ENCODE data around the gene CCR7.

CCR7 gene

DNA sequence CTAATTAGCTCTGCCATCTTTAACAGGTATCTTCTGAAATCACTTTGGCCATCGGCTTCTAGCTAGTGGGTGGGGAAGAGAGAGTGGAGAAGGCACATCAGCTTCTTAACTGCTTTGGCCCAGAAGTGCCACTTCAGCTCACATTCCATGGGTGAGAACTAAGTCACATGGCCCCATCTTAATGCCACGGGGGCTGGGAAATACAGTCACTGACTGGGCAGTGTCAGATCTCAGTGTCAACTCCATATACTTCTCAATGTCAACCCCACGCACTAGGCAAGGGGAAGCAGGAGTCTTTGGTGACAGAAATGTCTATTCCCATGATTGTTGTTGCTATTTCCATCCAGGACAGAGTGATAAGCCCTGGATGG, 29.4 kb downstream of the CCR7 start:
- no peak for DNase-seq (ENCODE audit: low read depth)

GRCh38 chr17:40535438-40535837, 29.8 kb downstream of the CCR7 start:
- no peak for DNase-seq (ENCODE audit: low read depth)

GRCh38 chr17:40534371-40535189, 30.7 kb downstream of the CCR7 start:
- DNase-seq (ENCODE audit: low read depth) = no peak

DNA sequence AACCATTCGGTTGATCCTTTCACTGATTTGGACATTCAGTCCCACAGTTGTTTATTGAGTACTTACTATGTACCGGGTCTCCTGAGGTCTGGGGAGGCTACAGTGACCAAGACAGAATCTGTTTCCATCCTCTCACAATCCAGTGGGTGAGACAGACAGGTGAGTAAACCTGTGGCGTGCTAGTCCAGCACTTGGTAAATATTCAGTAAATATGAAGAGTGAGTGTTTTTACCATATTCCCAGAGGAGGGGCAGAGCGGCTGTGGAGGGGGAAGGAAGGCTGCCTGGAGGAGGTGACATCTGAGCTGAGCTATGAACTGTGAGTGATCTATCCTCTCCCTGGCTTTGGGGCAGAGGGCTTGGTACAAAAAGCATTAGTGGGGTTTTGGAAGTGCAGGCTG, 31.4 kb downstream of the CCR7 start:
- no peak for DNase-seq (ENCODE audit: low read depth)

- no peak for DNase-seq (ENCODE audit: low read depth)
Measured at GRCh38 chr17:40532520-40533253, 32.6 kb downstream of the CCR7 start.

DNA sequence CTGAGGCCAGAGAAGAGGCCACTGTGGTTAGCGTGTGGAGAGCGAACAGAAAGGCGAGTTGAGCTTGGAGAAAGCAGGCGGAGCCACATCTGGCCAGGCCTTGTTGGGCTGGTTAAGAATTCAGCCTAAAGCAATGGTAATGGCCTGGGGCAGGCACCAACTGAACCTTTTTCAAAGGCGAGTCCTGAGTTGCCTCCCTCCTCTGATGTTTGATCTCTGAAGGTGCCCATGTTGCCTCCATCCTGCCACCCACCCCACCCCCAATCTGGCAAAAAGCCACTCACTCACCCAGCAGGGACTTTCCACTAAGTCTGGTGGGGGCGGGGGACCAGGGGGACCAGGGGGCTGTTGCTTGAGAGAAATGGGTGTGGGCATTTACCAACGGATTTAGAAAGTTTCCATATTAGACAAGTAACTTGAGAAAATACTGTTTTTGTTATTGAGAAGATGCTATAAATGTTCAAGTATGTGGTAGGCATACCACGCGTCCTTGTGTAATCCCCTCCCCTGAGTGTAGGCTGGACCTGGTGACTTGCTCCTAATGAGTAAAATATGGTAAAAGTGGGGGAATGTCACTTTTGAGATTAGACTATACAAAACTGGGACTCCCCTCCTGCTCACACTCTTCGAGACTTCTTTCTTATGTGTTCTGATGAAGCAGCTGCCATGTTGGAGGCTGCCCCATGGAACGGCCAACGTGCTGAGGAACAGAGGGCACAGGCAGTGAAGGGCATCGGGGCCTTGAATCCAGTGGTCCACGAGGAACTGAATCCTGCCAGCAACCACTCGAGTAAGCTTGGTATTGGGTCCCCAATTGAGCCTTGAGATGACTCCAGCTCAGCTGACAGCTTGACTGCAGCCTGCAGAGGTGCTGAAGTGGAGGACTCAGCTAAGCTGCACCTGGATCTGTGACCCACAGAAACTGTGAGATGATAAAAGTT, 34.0 kb downstream of the CCR7 start:
- peak; percentile 71 for DNase-seq (ENCODE audit: low read depth)

- DNase-seq (ENCODE audit: low read depth) = no peak
Measured at GRCh38 chr17:40530531-40530994, 34.7 kb downstream of the CCR7 start.

GRCh38 chr17:40529991-40530390, 35.3 kb downstream of the CCR7 start:
- DNase-seq (ENCODE audit: low read depth) = no peak

GRCh38 chr17:40528692-40529417, 36.4 kb downstream of the CCR7 start:
- DNase-seq (ENCODE audit: low read depth) = no peak

GRCh38 chr17:40526668-40527067, 38.6 kb downstream of the CCR7 start:
- no peak for DNase-seq (ENCODE audit: low read depth)

DNA sequence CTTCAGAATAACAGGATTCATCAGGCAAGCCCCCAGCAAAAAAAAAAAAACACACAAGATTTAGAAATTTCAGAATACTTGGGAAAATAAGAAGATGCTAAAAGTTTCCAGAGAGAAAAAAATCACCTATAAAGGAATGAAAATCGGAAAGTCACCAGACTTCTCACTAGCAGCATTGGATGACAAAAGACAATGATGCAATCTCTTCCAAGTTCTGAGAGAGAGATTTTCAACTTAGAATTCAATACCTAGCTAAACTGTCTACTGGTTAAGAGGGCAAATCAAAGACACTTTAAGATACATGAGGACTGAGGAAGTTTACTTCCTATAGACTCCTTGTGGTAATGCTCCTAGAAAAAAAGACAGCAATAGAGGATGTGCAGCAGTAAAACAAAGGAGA, 40.0 kb downstream of the CCR7 start:
- DNase-seq (ENCODE audit: low read depth) = no peak

DNA sequence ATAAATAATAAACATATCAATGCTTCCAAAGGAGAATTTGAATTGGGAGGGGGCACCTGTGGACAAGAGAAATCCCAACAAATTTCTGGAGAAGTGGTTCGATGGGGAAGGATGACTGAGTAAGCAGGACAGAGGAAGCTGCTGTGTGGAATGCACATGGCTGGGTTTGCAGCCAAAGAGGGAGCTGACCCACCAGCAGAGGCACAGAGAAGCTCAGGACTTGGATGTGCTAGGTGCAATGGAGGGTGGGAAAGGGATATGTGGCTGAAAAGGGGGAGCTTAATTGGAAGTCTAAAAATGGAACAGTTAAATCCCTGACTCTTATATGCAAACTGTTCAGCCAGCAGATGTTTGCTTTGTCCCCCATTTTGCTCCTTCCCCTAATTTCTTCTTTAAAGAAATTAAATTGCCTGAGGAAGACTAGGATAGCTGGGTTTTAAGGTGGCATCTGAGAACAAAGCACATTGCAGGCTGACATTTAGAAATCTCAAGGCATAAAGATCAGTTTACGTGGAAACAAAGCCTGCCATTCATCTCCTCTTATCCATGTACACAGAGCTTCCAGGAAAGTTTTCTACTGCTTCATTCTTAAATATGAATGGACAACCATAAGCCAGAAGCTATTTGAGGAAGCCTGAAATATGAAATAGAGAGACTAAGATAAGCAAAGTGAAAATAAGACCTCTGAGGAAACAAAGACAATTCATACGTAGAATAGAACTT, 40.9 kb downstream of the CCR7 start:
- DNase-seq (ENCODE audit: low read depth) = no peak

GRCh38 chr17:40522961-40523310, 42.3 kb downstream of the CCR7 start:
- DNase-seq (ENCODE audit: low read depth) = no peak

GRCh38 chr17:40522250-40522960, 42.9 kb downstream of the CCR7 start:
- no peak for DNase-seq (ENCODE audit: low read depth)

DNA sequence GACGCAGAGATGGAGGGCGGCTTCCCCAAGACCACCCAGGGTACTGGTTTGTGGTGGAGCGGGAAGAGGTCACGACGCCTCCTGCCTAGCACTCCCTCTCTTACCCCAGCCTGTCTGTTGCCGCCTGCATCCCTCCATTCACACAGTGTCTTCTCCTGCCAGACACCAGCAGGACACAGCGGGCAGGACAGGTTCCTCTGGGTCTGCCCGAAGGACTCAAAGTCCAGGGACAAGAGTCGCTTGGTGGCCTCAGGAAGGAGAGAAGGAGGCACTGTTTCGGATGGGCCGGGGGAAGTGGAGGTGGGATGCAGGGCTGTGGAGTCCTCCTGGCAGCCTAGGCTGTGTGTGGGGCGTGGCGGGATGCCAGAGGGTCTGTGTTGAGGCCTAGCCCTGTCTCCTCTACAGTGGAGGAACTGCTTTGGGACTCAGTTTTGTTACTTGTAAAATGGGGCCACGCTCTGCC, 44.2 kb downstream of the CCR7 start:
- no peak for DNase-seq (ENCODE audit: low read depth)

DNA sequence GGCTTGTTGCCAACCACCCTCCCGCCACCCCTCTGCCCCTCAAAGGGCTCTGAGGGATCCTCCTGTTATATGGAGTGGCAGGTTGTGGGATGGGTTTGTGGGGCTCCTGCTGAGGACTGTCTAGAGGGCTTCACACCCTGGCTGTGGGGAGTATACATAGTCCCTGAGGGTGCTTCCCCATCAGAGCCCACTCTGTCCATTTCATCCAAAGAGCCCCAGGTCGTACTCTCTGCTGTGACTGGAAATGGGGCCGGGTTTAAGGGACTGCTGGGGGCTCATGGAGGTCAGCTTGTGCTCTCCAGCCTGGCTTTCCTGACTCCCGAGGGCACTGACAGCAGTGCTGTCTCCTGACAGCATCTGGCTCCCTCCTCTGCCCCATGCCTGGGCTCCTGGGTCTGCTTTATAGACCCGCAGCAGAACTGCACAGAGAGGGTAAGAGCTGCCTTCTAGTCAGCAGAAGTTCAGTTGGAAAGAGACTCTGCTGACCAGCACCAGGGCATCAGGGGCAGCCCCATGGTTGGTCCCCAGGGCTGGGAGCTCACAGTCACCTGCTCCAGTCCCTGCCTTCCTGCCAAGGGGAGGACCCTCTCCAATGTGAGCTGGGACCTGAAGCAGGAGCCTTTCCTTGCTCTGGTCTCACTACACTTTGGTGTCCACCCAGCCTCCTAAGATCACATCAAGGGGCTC, 46.0 kb downstream of the CCR7 start:
- DNase-seq (ENCODE audit: low read depth) = no peak

DNA sequence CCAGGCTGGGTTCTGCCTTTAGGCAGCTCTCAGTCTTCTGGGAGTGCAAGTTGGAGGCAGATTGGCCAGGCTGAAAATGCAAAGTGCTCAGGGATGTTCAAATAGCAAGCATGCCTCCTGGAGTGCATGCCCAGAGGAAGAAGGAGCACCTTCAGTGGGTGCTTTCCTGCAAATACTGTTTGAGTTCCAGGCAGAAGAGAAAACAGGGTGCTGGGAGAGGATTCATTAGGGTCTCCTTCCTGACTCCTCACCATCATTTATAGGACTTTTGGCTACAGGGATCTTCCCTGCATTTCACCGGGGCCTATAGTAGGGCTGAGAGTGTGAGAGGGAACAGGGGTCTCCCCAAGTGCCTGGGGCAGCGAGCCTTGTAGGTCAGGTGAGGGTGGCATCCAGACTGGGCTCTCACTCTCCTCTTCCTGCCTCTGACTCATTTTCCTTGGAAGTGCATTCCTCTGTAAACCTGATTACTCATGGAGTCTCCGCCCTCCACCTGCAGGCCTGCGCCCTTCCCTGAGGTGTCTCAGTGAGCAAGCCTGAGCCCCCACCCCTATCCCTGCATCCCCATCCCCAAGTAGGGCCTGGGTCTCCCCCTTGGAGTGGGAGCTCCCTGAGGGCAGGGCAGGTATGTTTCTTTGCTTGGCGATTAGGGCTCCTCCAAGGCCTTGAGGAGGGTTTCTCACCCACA, 46.7 kb downstream of the CCR7 start:
- DNase-seq (ENCODE audit: low read depth) = no peak

DNA sequence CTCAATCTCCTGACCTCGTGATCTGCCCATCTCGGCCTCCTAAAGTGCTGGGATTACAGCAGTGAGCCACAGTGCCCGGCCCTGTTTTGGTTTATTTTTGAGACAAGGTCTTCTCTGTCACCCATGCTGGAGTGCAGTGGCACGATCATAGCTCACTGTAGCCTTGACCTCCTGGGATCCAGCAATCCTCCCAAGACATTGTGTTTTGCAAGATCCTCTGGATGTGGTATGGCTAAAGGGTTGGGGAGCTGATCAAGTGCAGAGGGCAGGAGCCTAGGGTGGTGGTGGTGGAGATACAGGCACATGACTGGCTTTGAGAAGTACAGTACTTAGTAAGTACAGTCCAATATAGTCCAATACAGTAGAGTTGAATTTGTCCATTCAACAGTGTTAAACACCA, 47.3 kb downstream of the CCR7 start:
- no peak for DNase-seq (ENCODE audit: low read depth)

- no peak for DNase-seq (ENCODE audit: low read depth)
Measured at GRCh38 chr17:40517286-40517662, 48.0 kb downstream of the CCR7 start.

All from stimulated activated CD8-positive, alpha-beta memory T cell treated with anti-CD3 and anti-CD28 coated beads, Interleukin-4, amount 100 ng/mL, for 24 hours (primary cell).